Measurements from ENCODE around the gene DNASE1L2. TPM values are rescaled to one million over a fixed set of nuclear protein-coding genes. Genes with fewer than 3 reads are reported as not detected.

Gene DNASE1L2
- total RNA-seq, 1 experiment from 2014 or later: 1.6 TPM

DNA sequence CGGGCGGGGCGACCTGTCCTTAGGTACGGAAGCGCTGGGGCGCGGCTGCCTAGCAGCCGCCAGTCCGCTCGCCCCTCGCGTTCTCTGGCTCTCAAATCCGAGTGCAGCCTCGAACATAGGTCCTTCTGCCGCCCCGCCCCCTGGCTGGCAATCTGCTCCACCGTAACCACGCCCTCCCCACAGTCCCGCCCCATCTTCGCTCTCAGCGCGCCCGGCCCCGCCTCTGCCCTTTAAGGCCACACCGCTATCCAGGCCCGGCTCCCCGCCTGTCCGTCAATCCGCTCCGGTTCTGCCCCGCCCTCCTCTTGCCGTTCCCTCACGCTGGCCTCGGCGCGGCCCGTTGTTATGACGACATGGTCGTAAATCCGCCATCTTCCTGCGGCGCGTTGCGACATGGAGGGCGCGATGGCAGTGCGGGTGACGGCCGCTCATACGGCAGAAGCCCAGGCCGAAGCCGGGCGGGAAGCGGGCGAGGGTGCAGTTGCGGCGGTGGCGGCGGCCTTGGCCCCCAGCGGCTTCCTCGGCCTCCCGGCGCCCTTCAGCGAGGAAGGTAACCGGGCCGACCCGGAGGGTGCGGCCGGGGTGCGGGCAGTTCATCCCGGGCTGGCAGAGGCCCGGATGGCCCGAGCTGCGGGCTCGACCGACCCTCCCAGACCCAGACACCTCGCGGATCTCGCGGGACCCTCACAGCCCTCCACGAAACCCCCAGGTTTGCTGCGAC lies 12.9 kb upstream of the DNASE1L2 start, which contains the start of gene E4F1:
Gene E4F1, plus strand, starts transcription at position 371 of the 721 bp plus-strand sequence. Its CDS starts 23 bp downstream, at position 394.
- DNase-seq (ENCODE audit: extremely low read depth, low read depth): peak; percentile 99

DNA sequence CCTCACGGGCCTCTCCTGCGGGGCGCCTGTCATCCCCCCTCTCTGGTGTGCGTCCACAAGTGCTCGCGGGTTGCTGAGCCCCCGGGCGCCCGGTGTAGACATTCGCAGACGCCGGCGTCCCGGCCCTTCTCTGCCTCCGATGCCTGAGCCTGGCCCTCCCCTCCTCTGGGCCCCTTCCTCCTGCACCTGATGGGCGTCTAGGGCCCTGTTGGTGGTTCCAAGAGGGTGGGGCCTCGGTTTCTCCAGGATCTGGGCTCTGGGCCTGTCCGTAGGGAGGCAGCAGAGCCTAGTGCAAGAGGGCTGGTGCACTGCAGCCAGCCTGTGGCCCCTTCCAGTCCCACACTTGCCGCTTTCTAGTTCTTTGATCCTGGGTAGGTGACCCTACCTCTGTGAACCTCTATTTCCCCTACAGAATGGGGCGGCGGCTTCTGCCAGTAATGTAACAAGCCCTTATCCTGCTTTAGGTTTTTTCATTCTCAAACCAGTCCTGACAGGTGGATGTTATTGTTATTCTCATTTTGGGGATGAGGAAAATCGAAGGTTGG lies 12.2 kb upstream of the DNASE1L2 start:
- DNase-seq (ENCODE audit: extremely low read depth, low read depth): peak; percentile 30

DNA sequence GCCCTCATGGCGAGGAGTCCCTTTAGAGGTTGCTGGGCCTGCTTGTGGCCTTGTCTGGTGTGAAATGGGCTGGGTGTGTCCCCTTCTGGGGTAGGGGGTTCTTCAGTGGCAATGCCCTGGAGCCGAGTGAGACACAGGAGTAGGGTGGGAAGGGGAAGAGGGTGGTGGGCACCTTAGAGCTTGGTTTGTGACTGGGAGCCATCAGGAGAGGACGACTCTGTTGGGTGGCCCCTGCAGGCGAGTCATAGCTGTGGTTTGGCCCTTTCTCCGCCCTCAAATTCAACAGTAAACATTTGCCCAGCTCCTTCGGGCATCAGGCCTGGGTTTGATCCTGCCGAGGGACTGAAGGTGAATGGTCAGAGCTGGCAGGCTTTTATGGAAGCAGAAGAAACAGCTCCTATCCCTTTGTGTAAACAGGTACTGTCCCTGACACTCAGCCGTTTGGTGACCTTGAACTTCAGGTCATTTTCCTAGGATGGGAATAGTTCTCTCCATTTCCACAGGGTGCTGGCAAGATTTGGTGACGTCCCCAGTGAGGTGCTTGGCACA lies 9.9 kb upstream of the DNASE1L2 start:
- DNase-seq (ENCODE audit: extremely low read depth, low read depth): no peak

DNA sequence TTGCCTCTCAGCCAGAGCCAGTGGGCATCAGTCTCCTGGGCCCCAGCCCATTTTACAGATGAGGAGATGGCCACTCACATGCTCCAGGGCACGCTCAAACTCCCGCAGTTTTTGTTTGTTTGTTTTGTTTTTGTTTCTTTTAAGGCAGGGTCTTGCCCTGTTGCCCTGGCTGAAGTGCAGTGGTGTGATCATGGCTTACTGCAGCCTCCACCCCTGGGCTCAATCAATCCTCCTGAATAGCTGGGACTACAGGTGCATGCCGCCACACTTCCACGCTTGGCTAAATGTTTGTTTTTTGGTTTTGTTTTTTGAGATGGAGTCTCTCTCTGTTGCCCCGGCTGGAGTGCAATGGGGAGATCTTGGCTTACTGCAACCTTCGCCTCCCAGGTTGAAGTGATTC lies 9.3 kb upstream of the DNASE1L2 start:
- no peak for DNase-seq (ENCODE audit: extremely low read depth, low read depth)

DNA sequence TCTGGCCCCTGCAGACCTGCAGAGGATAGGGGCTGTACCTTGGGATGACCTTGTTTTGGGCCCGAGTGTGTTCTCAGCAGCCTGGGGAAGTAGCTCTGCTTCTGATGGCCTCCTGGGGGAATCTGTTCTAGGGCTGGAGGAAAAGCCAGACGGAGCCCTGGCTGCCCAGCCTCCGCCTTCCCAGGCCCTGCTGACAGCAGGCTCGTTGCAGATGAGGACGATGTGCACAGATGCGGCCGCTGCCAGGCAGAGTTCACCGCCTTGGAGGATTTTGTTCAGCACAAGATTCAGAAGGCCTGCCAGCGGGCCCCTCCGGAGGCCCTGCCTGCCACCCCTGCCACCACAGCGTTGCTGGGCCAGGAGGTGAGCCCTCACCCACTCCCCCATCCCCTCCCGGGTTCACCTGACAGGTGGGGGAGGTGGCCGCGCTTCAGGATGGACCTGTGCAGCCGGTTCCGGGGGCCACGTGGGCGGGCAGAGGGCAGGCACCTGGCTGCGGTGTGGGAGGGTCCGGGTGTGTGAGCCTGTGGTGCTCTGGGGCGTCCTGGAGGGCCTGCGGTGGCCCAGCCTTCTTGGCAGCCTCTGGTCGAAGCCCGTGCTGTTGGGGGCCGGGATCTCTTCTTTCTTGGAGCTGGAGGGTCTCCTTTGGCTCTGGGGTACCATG lies 8.0 kb upstream of the DNASE1L2 start:
- DNase-seq (ENCODE audit: extremely low read depth, low read depth): no peak

DNA sequence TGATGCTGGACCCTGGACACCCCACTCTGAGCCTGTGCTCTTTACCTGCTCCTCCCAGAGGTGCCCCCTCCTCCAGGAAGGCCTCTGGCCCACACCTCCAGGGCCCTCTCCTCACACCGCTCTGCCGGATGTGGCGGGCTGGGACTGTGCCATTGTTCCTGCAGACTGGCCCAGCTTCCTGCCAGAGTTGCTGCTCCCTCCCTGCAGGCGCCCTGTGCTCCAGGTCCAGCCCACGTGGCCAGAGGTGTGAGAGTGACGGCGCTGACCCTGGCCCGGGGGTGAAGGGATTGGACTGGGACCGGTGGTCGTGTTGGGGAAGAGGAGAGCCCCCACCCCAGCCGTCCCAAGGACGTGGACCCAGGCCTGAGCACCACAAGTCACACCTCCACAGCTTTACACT lies 7.2 kb upstream of the DNASE1L2 start:
- DNase-seq (ENCODE audit: extremely low read depth, low read depth): no peak

DNA sequence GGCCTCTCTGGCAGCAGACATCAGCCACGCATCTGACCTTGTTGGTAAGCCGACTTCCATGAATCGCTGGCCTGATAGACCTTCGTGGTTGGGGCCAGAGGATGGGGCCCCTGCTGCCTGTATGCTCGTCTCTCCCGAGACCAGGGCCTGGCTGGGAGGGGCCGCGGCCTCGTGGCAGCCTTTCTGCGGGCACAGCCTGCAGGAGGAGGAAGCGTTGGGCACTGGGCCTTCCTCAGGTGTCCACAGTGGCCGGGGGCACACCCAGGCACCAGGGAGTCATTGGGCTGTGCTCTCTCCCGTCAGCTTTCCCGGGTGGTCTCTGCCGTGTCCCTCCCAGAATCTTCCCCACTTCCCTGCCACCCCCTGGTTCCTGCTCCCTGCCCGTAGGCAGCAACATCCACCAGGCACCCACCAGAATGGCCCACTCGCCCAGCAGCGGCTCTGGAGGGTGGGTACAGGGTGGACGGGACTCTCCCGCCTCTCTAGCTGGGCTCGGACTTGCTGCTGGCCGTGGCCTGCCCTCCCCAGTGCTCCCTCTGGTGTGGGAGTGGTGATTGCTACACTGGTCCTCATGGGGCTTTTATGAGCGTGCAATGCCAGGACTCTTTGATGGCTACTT lies 6.5 kb upstream of the DNASE1L2 start:
- DNase-seq (ENCODE audit: extremely low read depth, low read depth): no peak

DNA sequence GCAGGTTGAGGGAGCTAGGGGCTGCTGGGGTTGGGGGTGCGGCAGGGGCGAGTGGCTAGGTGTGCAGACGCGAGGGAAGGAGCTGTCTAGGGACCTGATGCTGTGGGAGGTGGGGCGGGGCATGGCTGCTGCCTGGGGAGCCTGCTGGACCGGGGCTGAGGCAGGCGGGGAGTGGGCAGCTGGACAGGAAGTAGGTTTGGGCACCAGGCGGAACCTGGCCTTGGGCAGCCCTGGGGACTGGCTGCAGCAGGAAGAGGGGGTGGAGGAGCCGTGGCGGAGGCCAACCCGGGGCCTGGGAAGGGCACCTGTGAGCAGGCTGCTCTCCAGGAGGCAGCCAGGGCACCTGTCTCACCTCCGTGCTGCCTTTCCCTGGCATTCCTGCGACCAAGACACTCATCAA lies 5.9 kb upstream of the DNASE1L2 start:
- DNase-seq (ENCODE audit: extremely low read depth, low read depth): no peak

DNA sequence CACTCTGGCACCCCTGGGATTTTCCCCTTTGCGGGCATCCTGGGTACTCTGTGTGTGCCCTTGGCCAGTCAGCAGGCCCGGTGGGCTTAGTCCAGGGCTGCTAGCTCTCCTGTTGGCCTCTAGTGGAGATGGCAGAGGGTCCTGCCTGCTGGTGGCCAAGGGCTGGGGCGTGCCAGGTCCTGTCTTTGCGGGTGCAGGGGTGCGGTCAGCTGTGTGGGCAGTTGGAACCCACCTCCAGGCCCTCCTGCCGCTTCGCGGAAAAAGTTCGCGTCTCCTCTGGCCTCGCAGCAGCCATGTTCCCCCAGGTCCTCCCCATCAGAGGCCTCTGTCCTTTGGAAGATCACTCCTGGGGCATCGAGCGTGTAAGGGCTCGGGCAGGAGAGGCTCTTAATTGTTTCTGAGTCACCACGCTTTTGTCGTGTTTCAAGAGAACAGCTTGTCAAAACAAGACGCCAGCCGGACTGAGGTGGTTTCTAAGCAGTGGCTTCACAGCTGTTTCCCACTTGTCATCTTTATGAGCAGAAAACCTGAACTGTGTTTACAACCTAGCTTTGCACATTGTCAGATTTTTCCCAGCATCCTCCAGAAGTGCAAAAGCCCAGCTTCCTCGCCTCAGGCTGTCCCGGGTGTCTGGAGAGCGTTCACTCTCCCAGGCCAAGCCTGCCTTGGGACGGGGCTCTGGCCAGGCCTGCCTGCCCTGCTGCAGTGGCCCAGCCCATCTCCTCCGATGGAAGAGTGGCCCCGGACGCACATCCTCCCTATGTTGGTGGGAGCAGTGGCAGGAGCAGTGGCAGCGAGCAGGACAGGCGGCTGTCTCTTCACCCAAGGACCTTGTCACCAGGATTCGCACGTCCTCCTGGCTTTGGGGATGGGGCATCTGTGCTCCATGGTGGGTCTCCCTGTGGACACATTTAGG lies 5.0 kb upstream of the DNASE1L2 start:
- no peak for DNase-seq (ENCODE audit: extremely low read depth, low read depth)

DNA sequence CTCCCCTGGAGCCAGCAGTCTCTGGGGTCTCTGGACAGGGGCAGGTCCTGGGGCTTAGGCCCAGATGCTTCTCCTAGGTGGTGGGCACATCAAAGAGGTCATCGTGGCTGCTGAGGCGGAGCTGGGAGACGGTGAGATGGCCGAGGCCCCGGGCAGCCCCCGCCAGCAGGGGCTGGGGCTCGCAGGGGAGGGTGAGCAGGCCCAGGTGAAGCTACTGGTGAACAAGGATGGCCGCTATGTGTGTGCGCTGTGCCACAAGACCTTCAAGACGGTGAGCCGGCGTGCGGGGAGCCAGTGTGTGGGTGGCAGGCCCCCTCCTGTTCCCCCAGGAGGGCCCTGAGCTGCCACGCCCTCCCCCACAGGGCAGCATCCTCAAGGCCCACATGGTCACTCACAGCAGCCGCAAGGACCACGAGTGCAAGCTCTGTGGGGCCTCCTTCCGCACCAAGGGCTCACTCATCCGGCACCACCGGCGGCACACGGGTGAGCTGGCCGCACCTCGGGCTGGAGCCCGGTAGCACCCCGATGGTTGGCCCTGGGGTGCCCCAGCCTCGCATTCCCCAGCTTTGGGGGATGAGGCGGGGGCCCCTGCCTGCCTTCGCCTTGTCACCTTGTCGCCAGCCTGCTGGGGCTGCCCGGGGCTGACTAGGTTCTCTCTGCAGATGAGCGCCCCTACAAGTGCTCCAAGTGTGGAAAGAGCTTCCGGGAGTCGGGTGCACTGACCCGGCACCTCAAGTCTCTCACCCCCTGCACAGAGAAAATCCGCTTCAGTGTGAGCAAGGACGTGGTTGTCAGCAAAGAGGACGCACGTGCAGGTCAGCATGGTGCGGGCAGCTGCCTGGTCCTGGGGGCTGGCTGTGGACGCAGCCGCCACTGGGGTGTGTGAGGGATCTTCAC lies 3.9 kb upstream of the DNASE1L2 start:
- no peak for DNase-seq (ENCODE audit: extremely low read depth, low read depth)

DNA sequence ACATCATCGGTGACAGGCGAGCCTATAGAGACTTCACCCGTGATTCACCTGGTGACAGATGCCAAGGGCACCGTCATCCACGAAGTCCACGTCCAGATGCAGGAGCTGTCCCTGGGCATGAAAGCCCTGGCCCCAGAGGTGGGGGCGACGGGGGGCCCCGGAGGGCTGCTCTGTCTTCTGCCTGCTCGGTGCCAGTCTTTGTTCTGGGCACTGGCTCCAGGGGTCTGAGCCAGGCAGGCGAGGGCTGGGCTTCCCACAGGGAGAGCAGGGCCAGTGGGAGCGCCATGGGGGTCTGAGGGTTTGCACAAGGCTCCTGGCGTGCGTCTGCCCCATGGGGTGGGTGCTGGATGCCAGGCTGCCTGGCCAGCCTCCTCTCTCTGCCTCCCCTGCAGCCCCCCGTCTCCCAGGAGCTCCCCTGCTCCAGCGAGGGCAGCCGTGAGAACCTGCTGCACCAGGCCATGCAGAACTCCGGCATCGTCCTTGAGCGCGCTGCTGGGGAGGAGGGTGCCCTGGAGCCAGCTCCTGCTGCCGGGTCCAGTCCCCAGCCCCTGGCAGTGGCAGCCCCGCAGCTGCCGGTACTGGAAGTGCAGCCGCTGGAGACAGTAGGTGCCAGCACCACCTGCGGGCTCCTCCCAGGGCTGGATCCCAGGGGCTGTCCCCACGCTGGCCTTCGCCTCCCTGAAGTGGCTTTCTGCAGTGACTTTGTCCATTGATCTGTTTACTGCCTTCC lies 3.0 kb upstream of the DNASE1L2 start:
- DNase-seq (ENCODE audit: extremely low read depth, low read depth): no peak

DNA sequence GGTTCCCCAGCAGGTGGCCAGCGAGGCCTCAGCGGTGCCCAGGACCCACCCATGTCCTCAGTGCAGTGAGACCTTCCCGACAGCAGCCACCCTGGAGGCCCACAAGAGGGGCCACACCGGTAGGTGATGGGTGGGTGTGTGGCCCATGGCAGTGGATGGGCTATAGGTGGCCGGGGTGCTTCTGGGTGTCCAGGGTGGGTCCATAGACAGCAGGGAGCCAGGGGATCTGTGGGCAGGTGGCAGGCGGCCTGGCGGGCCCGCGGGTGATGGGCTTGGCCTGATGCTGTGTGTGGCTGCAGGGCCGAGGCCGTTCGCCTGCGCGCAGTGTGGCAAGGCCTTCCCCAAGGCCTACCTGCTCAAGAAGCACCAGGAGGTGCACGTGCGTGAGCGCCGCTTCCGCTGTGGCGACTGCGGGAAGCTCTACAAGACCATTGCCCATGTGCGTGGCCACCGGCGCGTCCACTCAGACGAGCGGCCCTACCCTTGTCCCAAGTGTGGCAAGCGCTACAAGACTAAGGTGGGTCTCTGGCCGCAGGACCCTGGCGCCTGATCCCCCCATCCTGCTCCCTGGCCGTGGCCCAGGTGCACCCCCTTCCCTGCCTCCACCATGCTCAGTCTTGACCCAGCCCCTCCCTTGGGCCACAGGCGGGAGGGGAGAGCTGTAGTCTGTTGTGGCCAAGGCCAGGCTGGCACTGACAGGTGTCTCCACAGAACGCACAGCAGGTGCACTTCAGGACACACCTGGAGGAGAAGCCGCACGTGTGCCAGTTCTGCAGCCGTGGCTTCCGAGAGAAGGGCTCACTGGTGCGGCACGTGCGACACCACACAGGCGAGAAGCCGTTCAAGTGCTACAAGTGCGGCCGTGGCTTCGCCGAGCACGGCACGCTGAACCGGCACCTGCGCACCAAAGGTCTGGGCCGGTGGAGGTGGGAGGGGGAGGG lies 2.1 kb upstream of the DNASE1L2 start:
- no peak for DNase-seq (ENCODE audit: extremely low read depth, low read depth)

DNA sequence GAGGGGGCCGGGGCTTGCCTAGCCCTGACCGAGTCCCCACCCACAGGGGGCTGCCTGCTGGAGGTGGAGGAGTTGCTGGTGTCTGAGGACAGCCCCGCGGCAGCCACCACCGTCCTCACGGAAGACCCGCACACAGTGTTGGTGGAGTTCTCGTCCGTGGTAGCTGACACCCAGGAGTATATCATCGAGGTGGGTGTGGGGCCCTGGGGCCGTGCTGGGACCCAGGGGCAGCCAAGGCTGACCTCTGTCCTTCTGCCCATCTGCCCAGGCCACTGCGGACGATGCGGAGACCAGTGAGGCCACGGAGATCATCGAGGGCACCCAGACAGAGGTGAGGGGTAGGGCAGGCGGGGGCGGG lies 1.5 kb upstream of the DNASE1L2 start:
- no peak for DNase-seq (ENCODE audit: extremely low read depth, low read depth)

DNA sequence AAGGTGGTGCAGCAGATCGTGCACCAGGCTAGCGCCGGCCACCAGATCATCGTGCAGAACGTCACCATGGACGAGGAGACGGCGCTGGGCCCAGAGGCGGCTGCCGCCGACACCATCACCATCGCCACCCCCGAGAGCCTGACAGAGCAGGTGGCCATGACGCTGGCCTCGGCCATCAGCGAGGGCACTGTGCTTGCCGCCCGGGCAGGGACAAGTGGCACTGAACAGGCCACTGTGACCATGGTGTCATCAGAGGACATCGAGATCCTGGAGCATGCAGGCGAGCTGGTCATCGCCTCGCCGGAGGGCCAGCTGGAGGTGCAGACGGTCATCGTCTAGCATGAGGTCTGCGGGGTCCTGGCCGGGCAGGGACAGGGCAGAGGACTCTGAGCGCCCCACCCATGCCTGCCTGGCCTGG lies 1.0 kb upstream of the DNASE1L2 start:
- DNase-seq (ENCODE audit: extremely low read depth, low read depth): no peak

DNA sequence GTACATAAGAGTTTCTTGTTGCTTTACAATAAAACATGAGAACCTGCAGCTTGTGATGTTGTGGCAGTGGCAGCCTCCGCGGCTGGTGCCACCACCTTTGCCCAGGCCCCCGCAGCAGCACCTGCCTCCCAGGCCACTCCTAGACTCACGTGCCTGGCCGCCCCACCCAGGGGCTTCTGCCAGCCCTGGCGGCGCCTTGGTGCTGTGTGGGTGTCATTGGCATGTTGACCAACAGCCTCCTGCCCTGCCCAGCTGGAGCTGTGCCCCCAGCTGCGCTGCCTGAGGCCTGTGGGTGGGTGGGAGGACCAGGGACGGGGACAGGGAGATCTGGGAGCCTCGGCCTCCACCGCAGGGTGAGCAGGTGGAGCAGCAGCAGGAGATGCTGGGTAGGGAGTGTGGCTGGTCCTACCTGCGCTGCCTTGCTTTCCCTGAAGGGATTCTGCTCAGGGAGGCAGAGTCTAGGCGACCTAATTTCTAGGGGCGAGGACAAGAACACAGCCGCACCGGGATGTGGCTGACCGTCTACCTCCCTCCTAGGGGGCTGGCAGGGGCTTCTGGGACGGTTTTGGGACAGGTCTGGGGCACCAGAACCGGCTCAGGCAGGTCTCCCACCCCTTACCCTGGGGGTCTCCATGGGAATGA lies 428 bp upstream of the DNASE1L2 start:
- no peak for DNase-seq (ENCODE audit: extremely low read depth, low read depth)

DNA sequence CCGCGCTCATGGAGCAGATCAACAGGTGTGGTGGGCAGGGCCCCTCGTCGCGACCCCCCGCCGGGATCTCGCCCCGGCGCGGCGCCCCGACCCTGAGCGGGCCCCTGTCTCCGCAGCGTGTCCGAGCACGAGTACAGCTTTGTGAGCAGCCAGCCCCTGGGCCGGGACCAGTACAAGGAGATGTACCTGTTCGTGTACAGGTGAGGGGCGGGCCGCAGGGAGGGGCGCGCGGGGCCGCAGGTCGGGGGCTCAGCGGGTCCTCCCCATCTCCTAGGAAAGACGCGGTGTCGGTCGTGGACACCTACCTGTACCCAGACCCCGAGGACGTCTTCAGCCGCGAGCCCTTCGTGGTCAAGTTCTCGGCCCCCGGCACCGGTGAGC lies 848 bp downstream of the DNASE1L2 start:
- DNase-seq (ENCODE audit: extremely low read depth, low read depth): no peak

DNA sequence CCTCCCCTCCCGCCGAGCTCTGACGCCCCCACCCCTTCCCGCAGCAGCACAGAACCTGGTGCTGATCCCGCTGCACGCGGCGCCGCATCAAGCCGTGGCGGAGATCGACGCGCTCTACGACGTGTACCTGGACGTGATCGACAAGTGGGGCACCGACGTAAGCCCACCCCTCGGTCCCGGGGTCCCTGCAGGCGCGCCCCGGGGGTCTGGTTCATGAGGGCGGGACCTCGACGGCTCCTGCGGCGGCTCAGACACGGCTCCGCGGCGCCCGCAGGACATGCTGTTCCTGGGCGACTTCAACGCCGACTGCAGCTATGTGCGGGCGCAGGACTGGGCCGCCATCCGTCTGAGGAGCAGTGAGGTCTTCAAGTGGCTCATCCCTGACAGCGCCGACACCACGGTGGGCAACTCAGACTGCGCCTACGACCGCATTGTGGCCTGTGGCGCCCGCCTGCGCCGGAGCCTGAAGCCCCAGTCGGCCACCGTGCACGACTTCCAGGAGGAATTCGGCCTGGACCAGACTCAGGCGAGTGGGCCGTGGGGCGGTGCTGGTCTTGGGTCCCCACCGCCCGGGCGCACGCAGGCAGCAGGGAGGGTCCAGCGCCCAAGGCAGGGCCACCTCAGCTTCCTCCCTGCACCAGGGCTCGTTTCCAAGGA lies 1.4 kb downstream of the DNASE1L2 start:
- DNase-seq (ENCODE audit: extremely low read depth, low read depth): no peak

Measured in NCI-H460 (cell line).